ENCODE results near the gene TMCC3.
"Not testable (repeated sequence)": the region's sequence is repeated elsewhere in the genome, so short reads cannot be mapped to it uniquely, and the experiment has no call there.

TMCC3 gene

GRCh38 chr12:94596596-94596995 is 53.8 kb downstream of the TMCC3 start:
- no peak for DNase-seq

GRCh38 chr12:94595152-94595551 is 55.2 kb downstream of the TMCC3 start:
- DNase-seq, result no peak

- no peak for DNase-seq
Measured at GRCh38 chr12:94594443-94594825, 55.9 kb downstream of the TMCC3 start.

- DNase-seq, result no peak
Measured at GRCh38 chr12:94593822-94594442, 56.4 kb downstream of the TMCC3 start.

GRCh38 chr12:94592723-94593122 is 57.6 kb downstream of the TMCC3 start:
- DNase-seq, result not testable (repeated sequence)

GRCh38 chr12:94592080-94592479 is 58.3 kb downstream of the TMCC3 start:
- no peak for DNase-seq

- DNase-seq, result no peak
Measured at GRCh38 chr12:94590428-94590827, 59.9 kb downstream of the TMCC3 start.

- DNase-seq, result no peak
Measured at GRCh38 chr12:94589591-94590001, 60.8 kb downstream of the TMCC3 start.

GRCh38 chr12:94588346-94588745 is 62.0 kb downstream of the TMCC3 start:
- DNase-seq, result no peak

GRCh38 chr12:94587266-94588241 is 62.8 kb downstream of the TMCC3 start:
- DNase-seq, result no peak

- DNase-seq, result no peak
Measured at GRCh38 chr12:94586589-94587259, 63.6 kb downstream of the TMCC3 start.

- DNase-seq, result no peak
Measured at GRCh38 chr12:94585626-94586025, 64.7 kb downstream of the TMCC3 start.

GRCh38 chr12:94584377-94584776 is 66.0 kb downstream of the TMCC3 start:
- DNase-seq, result no peak

- DNase-seq, result no peak
Measured at GRCh38 chr12:94582591-94582990, 67.8 kb downstream of the TMCC3 start.

GRCh38 chr12:94575645-94576403 is 74.5 kb downstream of the TMCC3 start:
- no peak for DNase-seq

- DNase-seq, result no peak
Measured at GRCh38 chr12:94575024-94575423, 75.3 kb downstream of the TMCC3 start.

GRCh38 chr12:94571556-94571955 is 78.8 kb downstream of the TMCC3 start:
- no peak for DNase-seq

- DNase-seq, result no peak
Measured at GRCh38 chr12:94570161-94570560, 80.2 kb downstream of the TMCC3 start.

GRCh38 chr12:94567761-94568160 is 82.6 kb downstream of the TMCC3 start:
- no peak for DNase-seq

- DNase-seq, result no peak
Measured at GRCh38 chr12:94566345-94566744, 84.0 kb downstream of the TMCC3 start.

- no peak for DNase-seq
Measured at GRCh38 chr12:94565683-94566082, 84.7 kb downstream of the TMCC3 start.

- peak; percentile 42 for DNase-seq
Measured at GRCh38 chr12:94563286-94563685, 87.1 kb downstream of the TMCC3 start.

- DNase-seq, result no peak
Measured at GRCh38 chr12:94561943-94562411, 88.4 kb downstream of the TMCC3 start.
